Ectodermal cell (in vitro differentiated cells): ENCODE results near the gene LRRC31.

Experiments used
- H3K27ac ChIP-seq: 2 replicates; pipeline ENCODE4 v1.7.0; 2013; ENCODE audit warnings: mild to moderate bottlenecking, low read depth, low read length; ENCODE audit not compliant: insufficient read depth, poor library complexity, severe bottlenecking
- H3K27me3 ChIP-seq: 2 replicates; pipeline ENCODE4 v1.7.0; 2013; ENCODE audit warnings: mild to moderate bottlenecking, low read length; ENCODE audit not compliant: insufficient read depth, control insufficient read depth, poor library complexity, severe bottlenecking
- H3K36me3 ChIP-seq: one replicate; pipeline ENCODE4 v1.7.0; 2013; ENCODE audit warnings: low read length; ENCODE audit not compliant: control insufficient read depth, insufficient read depth
- H3K4me1 ChIP-seq: one replicate; pipeline ENCODE4 v1.7.0; 2013; ENCODE audit warnings: low read length; ENCODE audit not compliant: control insufficient read depth, insufficient read depth
- H3K4me3 ChIP-seq: 2 replicates; pipeline ENCODE4 v1.7.0; 2013; ENCODE audit warnings: low read depth, low read length, control low read depth; ENCODE audit not compliant: insufficient read depth
- H3K9me3 ChIP-seq: 2 replicates; pipeline ENCODE4 v1.7.0; 2013; ENCODE audit warnings: mild to moderate bottlenecking, low read length, moderate library complexity; ENCODE audit not compliant: control insufficient read depth
- WGBS, 2 experiments: methylation state at CpG; one replicate each; pipeline ENCODE4 v1.1.7; 2013; ENCODE audit warnings: missing lambda C conversion rate in 2 of 2; 5-methylcytosine and 5-hydroxymethylcytosine counted together

LRRC31 gene

GRCh38 chr3:169894110-169894509, 24.4 kb upstream of the LRRC31 start:
- Histone ChIP-seq H3K27ac (no peak overlapping the region), H3K4me3 (no peak overlapping the region), H3K9me3 (no peaks in the 10 kb centered on the region), H3K36me3 (no peaks in the 10 kb centered on the region), H3K4me1 (no peaks in the 10 kb centered on the region), H3K27me3 (no peaks in the 10 kb centered on the region)
- WGBS, 2 experiments: 76 to 79% methylated on average over 6 to 7 of the region's 7 CpGs

- Histone ChIP-seq H3K36me3 (no peaks in the 10 kb centered on the region), H3K9me3 (no peaks in the 10 kb centered on the region), H3K4me1 (no peaks in the 10 kb centered on the region), H3K4me3 (no peak overlapping the region), H3K27me3 (no peaks in the 10 kb centered on the region), H3K27ac (no peak overlapping the region)
- 87 to 94% methylated on average over 7 of the region's 7 CpGs for WGBS, 2 experiments
Measured at GRCh38 chr3:169891886-169892285, 22.2 kb upstream of the LRRC31 start.

GRCh38 chr3:169886671-169887070, 16.9 kb upstream of the LRRC31 start:
- H3K9me3 ChIP-seq: no peaks in the 10 kb centered on the region
- H3K36me3 ChIP-seq: no peaks in the 10 kb centered on the region
- H3K4me3 ChIP-seq: no peak overlapping the region
- H3K27ac ChIP-seq: no peak overlapping the region
- no peaks in the 10 kb centered on the region for H3K27me3 ChIP-seq
- no peaks in the 10 kb centered on the region for H3K4me1 ChIP-seq
- 87 to 90% methylated on average over 5 of the region's 5 CpGs for WGBS, 2 experiments

DNA sequence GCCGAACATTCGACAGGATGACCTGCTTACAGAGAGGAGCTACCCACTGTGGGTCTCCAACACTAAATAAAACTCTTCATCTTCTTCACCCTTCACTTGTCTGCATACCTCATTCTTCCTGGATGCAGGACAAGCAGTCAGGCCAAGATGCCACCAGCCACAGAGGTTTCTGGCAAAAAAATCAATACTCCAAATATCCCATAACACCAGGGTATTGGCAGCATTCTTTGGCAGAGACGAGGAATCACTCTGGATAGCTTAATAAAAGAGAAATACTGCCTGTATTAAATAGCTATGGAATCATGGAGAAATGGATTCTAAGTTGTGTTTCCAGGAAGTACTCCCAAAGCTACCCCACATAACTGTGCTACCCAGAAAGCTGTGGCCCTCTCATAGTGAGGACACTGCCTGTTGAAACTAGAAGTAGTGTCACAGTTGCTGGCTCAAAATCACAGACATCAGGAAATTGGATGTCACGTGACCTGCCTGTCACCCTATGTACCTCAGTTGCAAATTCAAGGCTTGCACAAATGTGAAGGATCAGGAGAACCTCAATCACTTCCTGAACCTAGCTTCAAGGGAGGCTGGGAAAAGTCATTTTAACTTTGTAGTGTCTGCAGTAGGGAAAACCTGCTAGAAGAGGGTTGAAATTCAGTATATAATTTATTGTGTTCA, 11.0 kb upstream of the LRRC31 start:
- Histone ChIP-seq H3K9me3 (no peaks in the 10 kb centered on the region), H3K27me3 (no peaks in the 10 kb centered on the region), H3K4me1 (no peaks in the 10 kb centered on the region), H3K36me3 (no peaks in the 10 kb centered on the region), H3K4me3 (no peak overlapping the region), H3K27ac (no peak overlapping the region)
- 97 to 99% methylated on average over 3 to 4 of the region's 4 CpGs for WGBS, 2 experiments

DNA sequence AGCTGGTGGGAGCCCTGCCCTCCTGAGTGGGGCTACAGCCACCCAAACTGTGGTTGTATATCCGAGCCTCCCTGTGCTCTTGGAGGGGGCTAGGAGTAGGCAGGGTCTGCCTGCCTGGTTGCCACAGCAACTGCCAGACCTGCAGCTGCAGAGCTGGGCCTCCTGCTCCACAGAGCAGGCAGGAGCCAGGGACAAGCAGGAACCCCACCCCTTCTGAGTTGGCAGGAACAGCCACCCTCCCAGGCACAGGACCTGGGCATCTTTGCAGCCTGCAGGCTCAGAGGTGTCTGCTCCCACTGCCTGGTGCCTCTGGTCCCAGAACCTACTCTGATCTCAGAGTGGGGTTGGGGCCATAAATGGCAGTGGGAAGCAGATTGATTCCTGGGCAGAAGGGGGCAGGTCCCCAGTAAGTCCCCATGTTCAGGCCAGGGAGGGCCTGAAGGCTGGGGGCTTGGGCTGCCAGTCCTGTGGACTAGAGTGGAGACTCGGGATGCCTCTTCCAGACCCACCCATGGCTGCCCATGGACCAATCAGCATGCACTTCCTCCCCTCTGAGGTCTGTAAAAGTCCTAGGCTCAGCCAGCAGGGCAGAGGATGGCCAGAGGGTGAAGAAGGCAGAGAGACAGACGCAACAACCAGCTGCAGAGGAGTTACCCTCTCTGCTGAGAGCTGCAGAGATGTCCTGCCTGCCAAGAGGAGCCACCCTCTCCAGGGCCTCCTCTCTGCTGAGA, 10.3 kb upstream of the LRRC31 start:
- H3K27me3 ChIP-seq: no peaks in the 10 kb centered on the region
- no peaks in the 10 kb centered on the region for H3K36me3 ChIP-seq
- WGBS, 2 experiments: 85 to 88% methylated on average over 3 of the region's 3 CpGs
- H3K9me3 ChIP-seq: no peaks in the 10 kb centered on the region
- no peak overlapping the region for H3K4me3 ChIP-seq
- no peaks in the 10 kb centered on the region for H3K4me1 ChIP-seq
- no peak overlapping the region for H3K27ac ChIP-seq

GRCh38 chr3:169879013-169879557, 9.3 kb upstream of the LRRC31 start:
- Histone ChIP-seq H3K4me1 (no peaks in the 10 kb centered on the region), H3K4me3 (no peak overlapping the region), H3K27ac (no peak overlapping the region), H3K27me3 (no peaks in the 10 kb centered on the region), H3K36me3 (no peaks in the 10 kb centered on the region), H3K9me3 (no peaks in the 10 kb centered on the region)
- 86 to 89% methylated on average over 7 to 8 of the region's 8 CpGs for WGBS, 2 experiments

DNA sequence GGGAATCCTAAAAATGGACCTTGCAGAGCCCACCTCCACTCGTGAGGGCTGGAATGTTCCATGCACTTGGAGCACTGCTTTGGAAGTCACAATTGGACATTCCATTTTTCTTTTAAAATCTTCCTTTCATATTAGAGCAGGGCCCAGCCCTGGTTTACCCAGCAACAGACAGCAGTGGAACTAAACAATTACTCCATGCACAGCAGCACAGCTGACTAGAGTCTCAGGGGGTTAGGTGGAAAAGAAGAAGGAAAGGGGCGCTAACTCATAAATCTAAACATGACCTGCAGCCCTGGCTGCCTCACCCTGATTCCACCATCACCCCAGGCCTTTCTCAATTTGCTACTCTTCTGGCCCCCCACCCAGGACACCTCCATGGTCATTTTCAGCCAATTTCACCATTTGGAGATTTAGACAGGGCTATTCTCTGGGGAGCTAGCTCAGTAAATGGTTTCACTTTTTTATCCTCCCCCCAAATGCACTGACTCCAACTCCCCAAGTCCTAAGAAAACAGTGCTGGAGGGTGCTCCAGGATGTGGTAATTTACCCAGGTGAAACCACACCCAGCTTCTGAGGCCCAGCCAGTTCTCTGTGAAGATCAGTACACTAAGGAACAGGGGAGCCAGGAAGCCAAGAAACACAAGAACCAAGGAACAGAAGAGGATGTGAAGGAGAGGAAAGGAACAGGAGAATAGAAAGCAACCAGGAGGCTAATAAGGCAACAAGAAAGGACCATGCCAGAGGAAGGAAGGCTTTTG, 1.6 kb upstream of the LRRC31 start:
- no peak overlapping the region for H3K27ac ChIP-seq
- no peaks in the 10 kb centered on the region for H3K27me3 ChIP-seq
- H3K36me3 ChIP-seq: no peaks in the 10 kb centered on the region
- H3K4me1 ChIP-seq: no peaks in the 10 kb centered on the region
- H3K9me3 ChIP-seq: no peaks in the 10 kb centered on the region
- no peak overlapping the region for H3K4me3 ChIP-seq
- WGBS, 2 experiments: 88 to 96% methylated on average over 1 to 2 of the region's 2 CpGs

GRCh38 chr3:169868369-169868768, 1.4 kb downstream of the LRRC31 start:
- 87 to 89% methylated on average over 1 of the region's 2 CpGs for WGBS, 2 experiments
- H3K4me1 ChIP-seq: no peaks in the 10 kb centered on the region
- H3K36me3 ChIP-seq: no peaks in the 10 kb centered on the region
- H3K4me3 ChIP-seq: no peak overlapping the region
- no peaks in the 10 kb centered on the region for H3K27me3 ChIP-seq
- no peak overlapping the region for H3K27ac ChIP-seq
- H3K9me3 ChIP-seq: no peaks in the 10 kb centered on the region

DNA sequence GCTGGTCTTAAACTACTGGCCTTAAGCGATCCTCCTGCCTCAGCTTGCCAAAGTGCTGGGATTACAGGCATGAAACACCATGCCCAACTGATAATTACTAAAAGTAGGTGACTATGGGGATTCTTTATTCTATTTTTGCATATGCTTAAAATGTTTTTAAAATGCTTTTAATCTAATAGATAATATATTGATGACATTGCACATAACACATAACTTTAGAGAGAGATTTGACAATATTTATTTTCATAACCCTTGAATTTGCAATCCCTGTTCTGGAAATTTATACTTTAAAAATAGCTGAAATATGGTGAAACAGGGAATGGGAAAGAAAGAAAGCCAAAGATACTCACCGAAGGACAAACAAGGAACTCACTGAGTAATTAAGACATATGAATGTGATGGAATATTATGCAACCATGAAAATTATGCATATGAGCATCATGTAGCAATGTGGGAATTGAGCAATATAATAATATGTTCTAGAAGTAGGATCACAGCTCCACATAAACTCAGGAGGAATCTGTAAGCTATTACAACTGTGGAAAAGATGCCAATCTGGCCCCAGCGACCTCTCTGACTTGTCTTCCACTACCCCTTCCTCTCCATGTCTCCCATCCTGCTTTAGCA, 2.0 kb downstream of the LRRC31 start:
- Histone ChIP-seq H3K4me1 (no peaks in the 10 kb centered on the region), H3K36me3 (no peaks in the 10 kb centered on the region), H3K9me3 (no peaks in the 10 kb centered on the region), H3K4me3 (no peak overlapping the region), H3K27me3 (no peaks in the 10 kb centered on the region), H3K27ac (no peak overlapping the region)
- WGBS, 2 experiments: 91 to 93% methylated on average over 3 of the region's 3 CpGs
